Transverse colon (tissue), 4 donors: ENCODE measurements around the gene MUC4. TPM values are rescaled to one million over a fixed set of nuclear protein-coding genes. Genes with fewer than 3 reads are reported as not detected.
"Not testable (repeated sequence)": the region's sequence is repeated elsewhere in the genome, so short reads cannot be mapped to it uniquely, and the experiment has no call there.

Experiments used
- DNase-seq: peaks from one replicate; pipeline ENCODE4 v3.0.0-alpha.2; 2019
- H3K27ac ChIP-seq, 4 donors: fragments of 200-600 bp; sonication (generic); 2 replicates each; pipeline ENCODE4 v1.5.1; 2016 to 2018; ENCODE audit warnings: inconsistent platforms in 4 of 4
- H3K27me3 ChIP-seq: fragments of 200-600 bp; sonication (generic); 2 replicates; pipeline ENCODE4 v1.5.1; 2017; ENCODE audit warnings: inconsistent platforms
- H3K36me3 ChIP-seq, 4 donors: fragments of 200-600 bp; sonication (generic); 2 replicates each; pipeline ENCODE4 v1.5.1; 2017 to 2019; ENCODE audit warnings: inconsistent platforms in 4 of 4
- H3K4me1 ChIP-seq, 4 donors: fragments of 200-600 bp; sonication (generic); 2 replicates each; pipeline ENCODE4 v1.5.1; 2017 to 2020; ENCODE audit warnings: inconsistent platforms in 4 of 4
- H3K4me3 ChIP-seq, 4 donors: fragments of 200-600 bp; sonication (generic); 1 replicate in 1 of 4; 2 replicates in 3 of 4; pipeline versions ENCODE4 v1.5.1 to v1.6.1; 2017 to 2019; ENCODE audit warnings: inconsistent platforms in 4 of 4
- H3K9me3 ChIP-seq, 2 donors: fragments of 200-600 bp; sonication (generic); 2 replicates each; pipeline ENCODE4 v1.5.1; 2017 to 2019; ENCODE audit warnings: inconsistent platforms in 2 of 2
- CTCF ChIP-seq, 5 experiments: fragments of 200-600 bp in 3 of 5; fragments of 450-650 bp in 2 of 5; sonication (generic) in 3 of 5; IDR thresholded peaks; 1 replicate in 2 of 5; 2 replicates in 3 of 5; pipeline ENCODE4 v1.5.1; 2016 to 2017; ENCODE audit warnings: antibody characterized with exemption in 5 of 5, inconsistent platforms in 3 of 5, mild to moderate bottlenecking in 2 of 5, moderate library complexity in 1 of 5
- EP300 ChIP-seq: sonication (generic); formaldehyde crosslinking; IDR thresholded peaks from one replicate; pipeline ENCODE4 v1.6.1; 2017; ENCODE audit warnings: antibody characterized with exemption, low read depth
- POLR2A ChIP-seq: fragments of 450-650 bp; IDR thresholded peaks from one replicate; pipeline ENCODE4 v1.6.1; 2016; ENCODE audit warnings: antibody characterized with exemption, mild to moderate bottlenecking, moderate library complexity
- POLR2AphosphoS5 ChIP-seq, 3 donors: sonication (generic); formaldehyde crosslinking; IDR thresholded peaks; one replicate each; pipeline ENCODE4 v1.6.1; 2016; ENCODE audit warnings: antibody characterized with exemption in 3 of 3
- WGBS, 2 donors: methylation state at CpG; one replicate each; pipeline ENCODE4 v1.1.5; 2018; ENCODE audit warnings: low coverage in 1 of 2; 5-methylcytosine and 5-hydroxymethylcytosine counted together
- in situ Hi-C, 4 donors: fragments of 200-750 bp; cut with MboI; loops; one replicate each; pipeline versions ENCODE4 v1.15.0 to v1.15.1; 2017; ENCODE audit warnings: low sequenced_read_pairs in 3 of 4, low pct_ligation_motif_present in 1 of 4, low pct_unique_long_range_greater_than_20kb in 1 of 4
- intact Hi-C: fragments of 100-400 bp; cut with DNase I; formaldehyde crosslinking; loops from one replicate; pipeline ENCODE4 v1.15.1; 2023; ENCODE audit warnings: low total_unique reads
- total RNA-seq, 4 donors: library from RNA; depleted of rRNA; stranded (reverse); fragments of >200 nt; gene quantifications; one replicate each; pipeline ENCODE4 v1.1.0, GENCODE V29; 2016

The MUC4 gene
- total RNA-seq, 4 donors from 2014 or later = 111 to 354 (median 170) TPM

GRCh38 chr3:195806916-195807231 lies 4.9 kb downstream of the MUC4 start:
- H3K27me3 ChIP-seq = no peaks in the 10 kb centered on the region
- in situ Hi-C loops (no loop called here), intact Hi-C loops (no loop called here)
- TF ChIP-seq CTCF (IDR thresholded peaks at IDR 0.05) = no peak
- TF ChIP-seq POLR2AphosphoS5 (IDR thresholded peaks at IDR 0.05) = no peak
- no peak for TF ChIP-seq POLR2A
- no peak for TF ChIP-seq EP300
- no peak overlapping the region for H3K4me3 ChIP-seq
- no peaks in the 10 kb centered on the region for H3K36me3 ChIP-seq
- H3K4me1 ChIP-seq = peaks cover 7 to 72% (median 52%) of the 10 kb centered on the region in 4 donors
- DNase-seq = peak; percentile 8
- H3K27ac ChIP-seq = peak overlapping the region; percentile 27 to 90 (median 87)
- WGBS, 2 donors = 91 to 92% methylated on average over 4 to 8 of the region's 8 CpGs
- H3K9me3 ChIP-seq = no peaks in the 10 kb centered on the region

GRCh38 chr3:195806211-195806915 lies 5.4 kb downstream of the MUC4 start:
- no peaks in the 10 kb centered on the region for H3K9me3 ChIP-seq
- TF ChIP-seq POLR2AphosphoS5 (IDR thresholded peaks at IDR 0.05) = no peak
- intact Hi-C loops (no loop called here), in situ Hi-C loops (no loop called here)
- H3K4me3 ChIP-seq = no peak overlapping the region
- peaks cover 7 to 75% (median 54%) of the 10 kb centered on the region in 4 donors for H3K4me1 ChIP-seq
- DNase-seq = no peak
- H3K27me3 ChIP-seq = no peaks in the 10 kb centered on the region
- H3K36me3 ChIP-seq = no peaks in the 10 kb centered on the region
- 55 to 66% methylated on average over 6 to 11 of the region's 11 CpGs for WGBS, 2 donors
- H3K27ac ChIP-seq = peak overlapping the region; percentile 77 to 90 (median 87)

DNA sequence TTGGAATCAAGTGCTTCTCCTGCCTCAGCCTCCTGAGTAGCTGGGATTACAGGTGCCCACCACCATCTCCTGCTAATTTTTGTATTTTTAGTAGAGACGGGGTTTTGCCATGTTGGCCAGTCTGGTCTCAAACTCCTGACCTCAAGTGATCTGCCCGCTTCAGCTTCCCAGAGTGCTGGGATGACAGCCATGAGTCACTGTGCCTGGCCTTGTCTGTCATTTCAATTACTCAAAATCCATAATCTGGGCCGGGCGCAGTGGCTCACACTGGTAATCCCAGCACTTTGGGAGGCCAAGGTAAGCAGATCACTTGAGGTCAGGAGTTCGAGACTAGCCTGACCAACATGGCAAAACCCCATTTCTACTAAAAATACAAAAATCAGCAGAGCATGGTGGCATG lies 6.1 kb downstream of the MUC4 start:
- H3K36me3 ChIP-seq, in situ Hi-C loops, H3K27me3 ChIP-seq, H3K4me3 ChIP-seq, H3K9me3 ChIP-seq, DNase-seq, intact Hi-C loops: not testable (repeated sequence)
- H3K27ac ChIP-seq = peak overlapping the region; percentile 77 to 90 (median 87)
- H3K4me1 ChIP-seq = peaks cover 7 to 75% (median 54%) of the 10 kb centered on the region in 4 donors
- 94% methylated on average over 4 of the region's 5 CpGs; no CpG with 5 or more reads in 1 of the 2 donors for WGBS, 2 donors

GRCh38 chr3:195805181-195805580 lies 6.5 kb downstream of the MUC4 start:
- Histone ChIP-seq H3K4me3 (no peak overlapping the region), H3K4me1 (peaks cover 7 to 75% (median 54%) of the 10 kb centered on the region in 4 donors), H3K36me3 (no peaks in the 10 kb centered on the region), H3K27ac (peak overlapping the region; percentile 77 to 90 (median 87)), H3K27me3 (no peaks in the 10 kb centered on the region), H3K9me3 (no peaks in the 10 kb centered on the region)
- in situ Hi-C loops = no loop called here
- 89 to 95% methylated on average over 11 to 14 of the region's 14 CpGs for WGBS, 2 donors
- no peak for TF ChIP-seq EP300
- intact Hi-C loops = no loop called here
- DNase-seq = no peak

DNA sequence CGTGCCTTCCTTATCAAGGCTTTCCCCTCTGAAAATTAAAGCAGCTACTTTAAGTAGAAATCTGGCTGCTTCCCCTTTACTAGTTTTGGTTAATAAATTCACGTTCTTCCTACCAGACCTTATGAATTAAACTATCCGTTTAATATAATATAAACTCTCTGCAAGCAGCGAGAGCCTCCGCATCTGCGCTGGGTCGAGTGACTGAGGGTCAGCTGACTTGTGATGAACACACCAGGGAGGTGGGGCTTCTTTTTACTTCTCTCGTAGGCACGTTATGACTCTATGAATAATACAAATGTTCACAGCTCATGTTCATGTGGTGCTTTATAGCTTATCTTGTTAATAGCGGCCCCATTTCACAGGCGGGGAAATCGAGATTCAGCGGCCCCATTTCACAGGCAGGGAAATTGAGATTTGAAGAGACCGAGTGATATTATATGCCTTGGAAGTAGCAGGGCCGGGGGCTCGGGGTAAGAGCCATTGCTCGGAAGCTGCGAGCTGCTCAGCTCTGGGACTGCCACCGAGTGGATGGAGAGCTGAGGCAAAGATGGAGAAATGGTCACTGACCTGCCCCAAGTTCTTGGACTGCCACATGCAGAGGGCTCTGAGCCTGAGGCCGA lies 8.3 kb downstream of the MUC4 start:
- in situ Hi-C loops = no loop called here

More for the DNA sequence above, 8.3 kb downstream of the MUC4 start:
- WGBS, 2 donors = 57 to 74% methylated on average over 14 to 20 of the region's 20 CpGs
- no peaks in the 10 kb centered on the region for H3K27me3 ChIP-seq
- H3K4me3 ChIP-seq = peak overlapping the region in 3 of 4 donors; percentile 9 to 32 (median 13)
- no peaks in the 10 kb centered on the region for H3K9me3 ChIP-seq
- H3K27ac ChIP-seq = peak overlapping the region; percentile 77 to 90 (median 87)
- intact Hi-C loops = no loop called here
- H3K36me3 ChIP-seq = no peaks in the 10 kb centered on the region
- TF ChIP-seq CTCF (IDR thresholded peaks at IDR 0.05) = no peak
- H3K4me1 ChIP-seq = peaks cover 7 to 66% (median 47%) of the 10 kb centered on the region in 4 donors
- DNase-seq = no peak
